GM23338 (cell line): ENCODE data around the gene CRHR1.

Source experiments
- CTCF ChIP-seq, 2 experiments: fragments of 200-600 bp in 1 of 2; sonication (generic) in 1 of 2; conservative IDR thresholded peaks; 2 replicates each; pipeline versions ENCODE4 v1.5.1 to v1.6.1; 2016 to 2017; ENCODE audit warnings: antibody characterized with exemption in 2 of 2, low read depth in 2 of 2, mild to moderate bottlenecking in 2 of 2, moderate library complexity in 1 of 2
- POLR2AphosphoS5 ChIP-seq: IDR thresholded peaks from 2 replicates; pipeline ENCODE4 v1.6.1; 2016; ENCODE audit warnings: antibody characterized with exemption, low read depth
- REST ChIP-seq: IDR thresholded peaks from one replicate; pipeline ENCODE4 v1.6.1; 2018; ENCODE audit warnings: antibody characterized with exemption; ENCODE audit not compliant: unreplicated experiment

- no peak for TF ChIP-seq CTCF (conservative IDR thresholded peaks at IDR 0.05; ENCODE audit: low read depth in 2 of 2)
- no peak for TF ChIP-seq POLR2AphosphoS5
- TF ChIP-seq REST: no peak
Measured at GRCh38 chr17:45776896-45777295, 7.2 kb upstream of the CRHR1 start.
